Caco-2 (cell line): ENCODE results near the gene CRY2. TPM values are rescaled to one million over a fixed set of nuclear protein-coding genes. Genes with fewer than 3 reads are reported as not detected.
A peak's percentile ranks its signal among the peaks of the same experiment; 100 is the strongest.

Experiments used
- Bru-seq: library from RNA; stranded (reverse); fragments of 400-500 nt; gene quantifications from one replicate; lab custom pipeline; 2021; lab: Mats Ljungman, UMichigan
- BruChase-seq, 2 experiments: library from RNA; stranded (reverse); fragments of 400-500 nt; gene quantifications; one replicate each; lab custom pipeline; 2021; lab: Mats Ljungman, UMichigan
- BruUV-seq: library from RNA; stranded (reverse); fragments of 400-500 nt; replicated peaks from 2 replicates; lab custom pipeline; 2021; lab: Mats Ljungman, UMichigan
- CTCF ChIA-PET: fragments of 300-600 bp; sonication (Branson Sonifier 250); formaldehyde crosslinking; loops from one replicate; lab custom pipeline; 2022; ENCODE audit warnings: antibody characterized with exemption; lab: Charles Lee
- POLR2A ChIA-PET: fragments of 300-600 bp; sonication (Branson Sonifier 250); formaldehyde crosslinking; loops from one replicate; lab custom pipeline; 2022; ENCODE audit warnings: antibody characterized with exemption; lab: Charles Lee
- DNase-seq, 2 experiments: peaks; one replicate each; pipeline versions ENCODE4 v3.0.0 to v3.0.0-alpha.2; 2020 to 2022
- H3K27me3 ChIP-seq: replicated peaks from 2 replicates; pipeline ENCODE4 v1.6.0; 2011; ENCODE audit warnings: low read length; ENCODE audit not compliant: control insufficient read depth, insufficient read depth
- H3K36me3 ChIP-seq: 2 replicates; pipeline ENCODE4 v1.5.1; 2011; ENCODE audit warnings: low read length; ENCODE audit not compliant: control insufficient read depth, insufficient read depth
- H3K4me1 ChIP-seq: fragments of 250-450 bp; sonication (Bioruptor Pico); 2 replicates; pipeline ENCODE4 v1.5.1; 2020; ENCODE audit warnings: mild to moderate bottlenecking
- H3K4me3 ChIP-seq: 2 replicates; pipeline ENCODE4 v1.5.1; 2011; ENCODE audit warnings: low read depth, mild to moderate bottlenecking, control low read depth, low read length
- H3K9me3 ChIP-seq: fragments of 250-450 bp; sonication (Bioruptor Pico); 2 replicates; pipeline ENCODE4 v1.5.1; 2020; ENCODE audit warnings: mild to moderate bottlenecking, moderate library complexity
- H3K27ac Mint-ChIP-seq: one replicate; pipeline ENCODE4 v1.8.0; 2022; ENCODE audit warnings: mixed read lengths; ENCODE audit not compliant: unreplicated experiment
- H3K27me3 Mint-ChIP-seq: one replicate; pipeline ENCODE4 v1.8.0; 2022; ENCODE audit warnings: mixed read lengths; ENCODE audit not compliant: insufficient read depth, unreplicated experiment
- H3K36me3 Mint-ChIP-seq: one replicate; pipeline ENCODE4 v1.8.0; 2022; ENCODE audit warnings: mild to moderate bottlenecking, mixed read lengths; ENCODE audit not compliant: insufficient read depth, unreplicated experiment
- H3K4me1 Mint-ChIP-seq: one replicate; pipeline ENCODE4 v1.8.0; 2022; ENCODE audit warnings: low read depth, mixed read lengths; ENCODE audit not compliant: unreplicated experiment
- H3K4me3 Mint-ChIP-seq: one replicate; pipeline ENCODE4 v1.8.0; 2022; ENCODE audit warnings: mild to moderate bottlenecking, moderate library complexity, mixed read lengths; ENCODE audit not compliant: unreplicated experiment
- H3K9me3 Mint-ChIP-seq: one replicate; pipeline ENCODE4 v1.8.0; 2022; ENCODE audit warnings: mixed read lengths; ENCODE audit not compliant: unreplicated experiment
- intact Hi-C: fragments of 100-400 bp; cut with micrococcal nuclease; formaldehyde crosslinking; loops from one replicate; pipeline ENCODE4 v1.10.0; 2022; ENCODE audit not compliant: unreplicated experiment
- long read RNA-seq: library from polyadenylated mRNA; stranded (forward); transcript quantifications from one replicate; pipeline ENCODE4 v2.0.0, GENCODE V29; 2022
- total RNA-seq: library from RNA; stranded (reverse); gene quantifications from 2 replicates; pipeline ENCODE4 v1.2.3, GENCODE V29; 2022
- TF ChIP-seq, protein P1 (sequence below), 2 experiments: fragments of 200-600 bp in 1 of 2; IDR thresholded peaks; 1 replicate in 1 of 2; 2 replicates in 1 of 2; pipeline versions ENCODE4 v1.5.1 to v1.8.0; 2011 to 2022; ENCODE audit warnings: antibody characterized with exemption in 1 of 2, control low read depth in 1 of 2, inconsistent platforms in 1 of 2, low read depth in 1 of 2, low read length in 1 of 2, mild to moderate bottlenecking in 1 of 2, moderate library complexity in 1 of 2; ENCODE audit not compliant: insufficient read depth in 1 of 2, severe bottlenecking in 1 of 2, unreplicated experiment in 1 of 2

Gene CRY2
- total RNA-seq (28.5 and 31.6 TPM in 2 replicates), Bru-seq, nascent RNA (percentile 78 among the genes with signal in this experiment), BruChase-seq, experiment 1, labeled RNA remaining after a 2-hour chase (percentile 75 among the genes with signal in this experiment), BruChase-seq, experiment 2, labeled RNA remaining after a 6-hour chase (percentile 68 among the genes with signal in this experiment)
- long read RNA-seq, full-length matches to known transcripts: 27 of 43 reads
- long read RNA-seq, partial matches to known transcripts: 12 of 43 reads
- long read RNA-seq, other reads (novel, unspliced or antisense): 4 of 43 reads

GRCh38 chr11:45846974-45847910 is at the start of gene CRY2:
Gene CRY2, plus strand, starts transcription at chr11:45847475. Its CDS starts 16 bp downstream, at chr11:45847491.
- Histone ChIP-seq H3K36me3 (no peaks in the 10 kb centered on the region), H3K9me3 (no peaks in the 10 kb centered on the region), H3K27me3 (no peaks in the 10 kb centered on the region), H3K4me3 (peak within 1 kb of the TSS; percentile 80), H3K4me1 (peaks cover 18% of the 10 kb centered on the region)
- ChIA-PET POLR2A (interaction anchor here (0.5 to 1.0 kb wide), 6 partner anchors 31 to 103 kb away, joined by 4 to 11 read pairs (median 7); partner anchors contain the start of genes PEX16 and SLC35C1), CTCF (interaction anchor here (0.5 to 1.8 kb wide), 5 partner anchors 13 to 118 kb away, joined by 3 to 10 read pairs (median 5); no protein-coding TSS in a partner anchor)
- intact Hi-C loops: loop anchor here (1.0 kb wide), 5 partner anchors 24 to 75 kb away; partner anchors contain the start of genes LARGE2, MAPK8IP1, PEX16 and SLC35C1
- Mint-ChIP-seq H3K4me3 (peak within 1 kb of the TSS; percentile 81), H3K27ac (peak within 1 kb of the TSS; percentile 86), H3K27me3 (no peaks in the 10 kb centered on the region), H3K4me1 (peaks cover 26% of the 10 kb centered on the region), H3K36me3 (peaks cover 26% of the 10 kb centered on the region), H3K9me3 (no peaks in the 10 kb centered on the region)
- peak; percentile 100 for DNase-seq
- TF ChIP-seq, protein P1, sequence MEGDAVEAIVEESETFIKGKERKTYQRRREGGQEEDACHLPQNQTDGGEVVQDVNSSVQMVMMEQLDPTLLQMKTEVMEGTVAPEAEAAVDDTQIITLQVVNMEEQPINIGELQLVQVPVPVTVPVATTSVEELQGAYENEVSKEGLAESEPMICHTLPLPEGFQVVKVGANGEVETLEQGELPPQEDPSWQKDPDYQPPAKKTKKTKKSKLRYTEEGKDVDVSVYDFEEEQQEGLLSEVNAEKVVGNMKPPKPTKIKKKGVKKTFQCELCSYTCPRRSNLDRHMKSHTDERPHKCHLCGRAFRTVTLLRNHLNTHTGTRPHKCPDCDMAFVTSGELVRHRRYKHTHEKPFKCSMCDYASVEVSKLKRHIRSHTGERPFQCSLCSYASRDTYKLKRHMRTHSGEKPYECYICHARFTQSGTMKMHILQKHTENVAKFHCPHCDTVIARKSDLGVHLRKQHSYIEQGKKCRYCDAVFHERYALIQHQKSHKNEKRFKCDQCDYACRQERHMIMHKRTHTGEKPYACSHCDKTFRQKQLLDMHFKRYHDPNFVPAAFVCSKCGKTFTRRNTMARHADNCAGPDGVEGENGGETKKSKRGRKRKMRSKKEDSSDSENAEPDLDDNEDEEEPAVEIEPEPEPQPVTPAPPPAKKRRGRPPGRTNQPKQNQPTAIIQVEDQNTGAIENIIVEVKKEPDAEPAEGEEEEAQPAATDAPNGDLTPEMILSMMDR (IDR thresholded peaks at IDR 0.05; ENCODE audit: insufficient read depth in 1 of 2, low read depth in 1 of 2, low read length in 1 of 2, severe bottlenecking in 1 of 2, unreplicated experiment in 1 of 2): no peak
- no TSS peak for BruUV-seq

DNA sequence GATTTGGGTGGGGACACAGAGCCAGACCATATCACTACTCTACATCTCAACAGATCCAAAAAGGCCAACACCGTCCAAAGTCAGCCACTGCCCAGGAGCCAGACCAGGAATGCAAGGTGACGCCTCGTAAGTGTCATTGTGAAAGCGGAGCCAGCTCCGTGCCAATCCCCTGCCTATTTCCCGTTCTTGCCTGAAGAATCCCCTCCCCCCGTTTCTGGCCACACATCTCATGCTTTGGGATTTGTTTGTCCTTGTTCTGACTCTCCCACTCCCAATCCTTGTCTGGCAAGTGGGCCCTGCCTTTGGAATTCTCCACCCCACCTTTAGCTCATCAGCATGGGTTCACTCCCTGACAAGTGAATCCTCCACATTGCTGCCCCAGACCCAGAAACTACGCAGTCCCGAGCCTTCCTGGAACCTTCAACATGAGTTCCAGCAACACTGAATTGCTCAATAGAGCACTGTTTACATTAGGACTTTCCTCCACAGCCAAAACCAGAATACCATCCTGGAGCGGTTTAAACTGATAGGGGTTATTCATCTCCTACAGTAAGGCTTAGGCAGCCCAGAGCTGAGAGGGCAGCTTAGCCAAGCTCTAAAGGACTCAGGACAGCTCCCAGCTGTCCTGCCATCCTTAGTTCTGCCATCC is 48.4 kb upstream of the CRY2 start:
- Histone ChIP-seq H3K9me3 (no peaks in the 10 kb centered on the region), H3K4me3 (no peak overlapping the region), H3K4me1 (0 out of 2 replicates have a peak, but pooled peaks cover 4% of the 10 kb centered on the region), H3K27me3 (no peaks in the 10 kb centered on the region), H3K36me3 (no peaks in the 10 kb centered on the region)
- Mint-ChIP-seq H3K27ac (no peak overlapping the region), H3K4me1 (no peaks in the 10 kb centered on the region), H3K27me3 (no peaks in the 10 kb centered on the region), H3K9me3 (no peaks in the 10 kb centered on the region), H3K4me3 (no peak overlapping the region), H3K36me3 (no peaks in the 10 kb centered on the region)
- CTCF ChIA-PET: interaction anchor here (0.6 to 1.4 kb wide), 3 partner anchors 16 to 78 kb away, joined by 3 to 10 read pairs (median 5); no protein-coding TSS in a partner anchor
- POLR2A ChIA-PET: interaction anchor here (1.1 kb wide), 1 partner anchor 82 kb away, joined by 3 read pairs; no protein-coding TSS in a partner anchor
- intact Hi-C loops: no loop called here
- BruUV-seq: no TSS peak
- TF ChIP-seq, protein P1 (IDR thresholded peaks at IDR 0.05; ENCODE audit: insufficient read depth in 1 of 2, low read depth in 1 of 2, low read length in 1 of 2, severe bottlenecking in 1 of 2, unreplicated experiment in 1 of 2): no peak
- DNase-seq: peak in 1 of 2 experiments; percentile 30
